Vagina (tissue), 2 donors: Measurements from ENCODE around the gene OSM.

Source experiments
- POLR2A ChIP-seq, 2 donors: fragments of 450-650 bp; IDR thresholded peaks; one replicate each; pipeline ENCODE4 v1.6.1; 2017; ENCODE audit warnings: antibody characterized with exemption in 2 of 2, mild to moderate bottlenecking in 2 of 2, moderate library complexity in 2 of 2
- POLR2AphosphoS5 ChIP-seq, 2 donors: sonication (generic); formaldehyde crosslinking; IDR thresholded peaks; one replicate each; pipeline ENCODE4 v1.9.0; 2017; ENCODE audit warnings: antibody characterized with exemption in 2 of 2, mild to moderate bottlenecking in 2 of 2, low read depth in 1 of 2; ENCODE audit not compliant: insufficient read depth in 1 of 2

DNA sequence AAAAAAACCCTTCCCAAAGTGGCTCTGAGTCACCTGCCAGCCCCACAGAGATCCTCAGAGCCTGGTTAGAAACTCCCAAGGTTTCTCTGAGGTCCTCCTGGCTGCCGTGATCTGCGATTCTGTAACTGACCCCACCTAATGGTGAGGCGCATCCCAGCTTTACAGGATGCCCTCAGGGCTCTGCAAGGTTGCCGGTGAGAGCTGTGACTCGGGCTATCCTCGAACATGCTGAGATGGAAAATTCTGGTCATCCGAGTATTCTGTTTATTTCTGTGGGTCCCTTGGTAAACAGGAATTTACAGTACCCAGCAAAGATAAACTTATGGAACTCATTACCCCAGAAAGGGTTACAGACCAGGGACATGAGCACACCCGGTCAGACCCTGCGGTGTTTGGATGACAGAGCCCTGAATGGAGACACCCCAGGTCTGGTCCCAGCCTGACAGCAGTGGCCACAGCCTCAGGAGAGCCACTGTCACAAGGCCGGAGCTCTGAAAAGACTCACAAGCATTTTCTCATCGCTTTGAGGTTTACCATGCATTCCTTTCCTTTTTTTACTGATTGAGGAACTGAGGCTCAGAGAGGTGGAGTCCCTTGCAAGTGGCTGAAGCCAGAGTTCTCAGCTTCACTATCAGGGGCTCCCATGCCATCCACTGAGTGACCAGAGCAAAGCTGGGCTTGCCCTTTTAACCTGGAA lies 42.3 kb downstream of the OSM start:
- TF ChIP-seq POLR2A (IDR thresholded peaks at IDR 0.05): no peak
- no peak for TF ChIP-seq POLR2AphosphoS5 (IDR thresholded peaks at IDR 0.05; ENCODE audit: insufficient read depth in 1 of 2, low read depth in 1 of 2)
